GM21367 (cell line): Measurements from ENCODE around the gene DIDO1.

Experiments
- ATAC-seq: cut with Tn5 transposase; IDR thresholded peaks from one replicate; pipeline ENCODE4 v1.9.1; 2021; ENCODE audit not compliant: unreplicated experiment

DIDO1 gene

DNA sequence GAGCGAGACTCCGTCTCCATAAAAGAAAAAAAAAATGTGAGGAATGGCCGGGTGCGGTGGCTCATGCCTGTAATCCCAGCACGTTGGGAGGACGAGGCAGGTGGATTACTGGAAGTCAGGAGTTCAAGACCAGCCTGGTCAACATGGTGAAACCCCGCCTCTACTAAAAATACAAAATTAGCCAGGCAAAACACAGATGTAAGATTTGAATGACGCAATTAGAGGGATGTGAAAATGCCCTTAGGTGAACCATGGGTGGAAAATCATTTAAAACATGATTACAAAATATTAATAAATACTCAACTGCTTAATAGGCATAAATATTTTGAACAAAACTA is 88.5 kb downstream of the DIDO1 start:
- ATAC-seq, result no peak

DNA sequence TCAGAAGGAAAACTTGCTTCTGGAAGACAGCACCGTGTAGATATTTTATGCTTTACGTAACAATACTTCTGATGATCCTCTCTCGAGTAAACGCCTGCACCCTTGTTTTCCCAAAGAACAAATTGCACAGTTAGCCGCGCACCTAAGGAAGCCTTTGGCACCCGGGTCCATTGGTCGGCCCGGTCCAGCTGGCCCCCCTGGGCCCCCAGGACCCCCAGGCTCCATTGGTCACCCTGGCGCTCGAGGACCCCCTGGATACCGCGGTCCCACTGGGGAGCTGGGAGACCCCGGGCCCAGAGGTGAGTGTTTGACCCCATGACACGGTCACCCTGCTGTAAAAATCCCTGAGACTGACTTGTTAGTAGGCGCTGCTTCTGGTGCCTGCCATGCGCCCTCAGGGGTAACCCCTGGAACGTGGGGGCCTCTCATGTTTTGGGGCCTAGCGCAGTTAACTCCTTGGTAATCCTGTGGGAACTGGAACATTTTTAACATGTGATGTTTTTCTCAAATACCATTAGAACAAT is 89.3 kb downstream of the DIDO1 start:
- ATAC-seq, result no peak

DNA sequence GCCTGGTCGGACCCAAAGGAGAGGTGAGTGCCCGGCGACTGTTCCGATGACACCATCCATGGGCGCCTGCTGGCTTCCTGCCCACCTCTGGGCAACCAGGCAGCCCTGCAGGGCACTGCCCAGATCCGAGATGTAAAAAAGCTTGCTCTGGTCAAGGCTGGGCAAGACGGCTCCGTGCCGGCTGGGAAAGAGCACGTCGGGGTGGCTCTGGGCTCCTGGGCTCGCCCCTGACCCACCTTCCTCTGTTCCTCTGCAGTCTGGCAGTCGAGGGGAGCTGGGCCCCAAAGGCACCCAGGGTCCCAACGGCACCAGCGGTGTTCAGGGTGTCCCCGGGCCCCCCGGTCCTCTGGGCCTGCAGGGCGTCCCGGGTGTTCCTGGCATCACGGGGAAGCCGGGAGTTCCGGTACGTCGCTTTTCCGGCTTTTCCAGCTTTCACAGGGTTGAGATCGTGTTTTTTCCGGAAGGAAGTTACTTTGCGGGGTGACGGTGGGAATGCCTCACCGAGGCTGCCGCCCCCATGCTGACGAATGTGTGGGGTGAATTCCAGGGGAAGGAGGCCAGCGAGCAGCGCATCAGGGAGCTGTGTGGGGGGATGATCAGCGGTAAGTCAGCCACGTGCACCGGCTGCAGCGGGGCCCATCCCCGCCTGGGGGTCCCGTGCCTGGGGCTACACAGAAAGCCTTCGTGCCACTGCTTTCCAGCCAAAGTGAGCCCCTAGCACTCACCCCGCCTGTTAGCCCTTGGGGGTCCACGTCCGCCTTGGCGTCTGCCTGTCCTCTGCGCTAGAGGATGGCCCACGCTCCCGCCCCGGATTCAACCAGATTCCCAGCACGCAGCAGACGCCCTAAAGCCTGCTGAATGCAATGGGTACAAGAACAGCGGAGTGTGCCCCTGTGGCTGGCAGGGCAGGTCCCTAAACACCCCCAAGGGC is 90.1 kb downstream of the DIDO1 start:
- no peak for ATAC-seq

DNA sequence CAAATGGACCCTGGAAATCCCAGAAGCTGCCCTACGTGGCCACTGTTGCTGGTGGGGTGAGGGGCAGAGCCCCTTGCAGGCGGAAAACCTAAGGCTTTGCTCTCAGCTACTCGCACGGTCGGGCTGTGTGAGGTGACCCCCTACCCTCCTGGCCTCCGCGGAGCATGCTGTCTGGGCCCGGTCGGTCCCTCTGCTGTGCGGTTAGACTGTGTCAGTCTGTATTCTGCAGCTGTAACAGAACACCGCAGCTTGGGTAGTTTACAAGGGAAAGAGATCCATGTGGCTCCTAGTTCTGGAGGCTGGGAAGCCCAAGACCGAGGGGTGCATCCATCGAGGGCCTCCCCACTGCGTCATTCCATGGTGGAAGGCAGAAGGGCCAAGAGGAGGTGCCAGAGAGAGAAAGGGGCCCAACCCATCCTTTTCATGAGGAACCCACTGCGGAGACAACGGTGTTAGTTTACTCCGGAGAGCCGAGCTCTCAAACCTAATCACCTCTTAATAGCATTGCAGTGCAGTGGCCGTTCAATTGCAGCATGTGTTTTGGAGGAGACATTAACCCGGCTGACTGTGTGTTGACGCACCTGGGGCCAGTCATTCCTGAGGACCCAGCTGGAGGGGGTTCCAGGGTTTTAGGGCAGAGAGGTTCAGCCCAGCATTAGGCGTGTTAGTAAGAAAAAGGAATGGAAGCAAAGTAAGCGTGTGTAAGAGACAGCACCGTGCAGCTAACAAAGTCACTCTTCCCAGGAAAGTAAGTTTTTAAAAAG is 91.2 kb downstream of the DIDO1 start:
- ATAC-seq, result no peak

DNA sequence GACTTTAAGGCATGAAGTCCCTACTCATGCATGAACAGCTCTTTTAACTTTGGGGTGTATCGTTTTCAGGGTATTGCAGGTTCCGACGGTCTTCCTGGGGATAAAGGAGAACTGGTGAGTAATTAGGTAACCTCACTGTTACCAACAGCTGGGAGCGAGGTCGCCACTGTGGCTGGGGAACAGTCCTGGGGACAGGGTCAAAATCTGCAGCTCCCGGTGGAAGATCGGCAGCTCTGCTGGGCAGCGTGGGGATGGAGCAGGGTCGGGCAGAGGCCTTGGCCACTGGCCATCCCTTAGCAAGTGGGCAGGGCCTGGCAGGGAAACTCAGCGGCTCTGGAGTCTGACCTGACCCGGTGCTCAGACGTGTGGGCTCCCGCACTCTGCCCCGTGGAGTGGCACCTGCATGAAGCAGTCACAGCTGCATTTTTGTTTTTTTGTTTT is 93.3 kb downstream of the DIDO1 start:
- ATAC-seq, result no peak

DNA sequence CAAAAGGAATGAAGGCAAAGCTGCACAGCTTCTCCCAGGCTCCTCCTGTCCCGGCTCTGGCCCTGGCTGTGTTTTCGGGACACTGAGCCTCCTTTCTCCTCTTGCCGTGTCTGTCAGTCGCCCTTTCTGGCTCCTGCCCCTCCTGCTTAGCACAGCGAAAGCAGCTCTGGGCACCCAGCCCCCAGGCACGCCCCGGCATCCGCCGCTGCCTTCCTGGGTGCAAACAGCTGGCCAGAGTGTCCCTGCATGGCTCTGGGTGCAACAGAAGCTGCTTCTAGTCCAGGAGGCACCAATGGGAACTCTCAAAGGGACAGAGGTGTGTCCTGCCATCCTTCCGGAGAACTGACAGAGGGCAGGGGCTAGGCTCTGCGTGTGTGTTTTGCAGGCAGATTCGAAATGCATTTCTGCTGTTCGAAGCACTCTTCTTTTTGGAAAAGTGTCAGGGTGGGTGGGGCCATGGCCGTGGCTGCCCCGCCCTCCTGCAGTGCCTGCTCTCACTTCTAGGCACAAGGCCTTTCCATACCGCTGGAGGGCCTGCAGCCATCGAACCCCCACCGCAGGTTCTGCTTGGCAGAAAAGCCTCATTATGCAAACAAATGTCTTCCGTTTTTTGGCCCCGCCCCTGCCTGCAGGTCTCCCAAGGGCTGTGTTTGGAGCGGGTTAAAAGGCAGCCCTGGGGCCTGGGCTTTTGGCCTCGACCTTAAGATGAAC is 93.9 kb downstream of the DIDO1 start:
- no peak for ATAC-seq

DNA sequence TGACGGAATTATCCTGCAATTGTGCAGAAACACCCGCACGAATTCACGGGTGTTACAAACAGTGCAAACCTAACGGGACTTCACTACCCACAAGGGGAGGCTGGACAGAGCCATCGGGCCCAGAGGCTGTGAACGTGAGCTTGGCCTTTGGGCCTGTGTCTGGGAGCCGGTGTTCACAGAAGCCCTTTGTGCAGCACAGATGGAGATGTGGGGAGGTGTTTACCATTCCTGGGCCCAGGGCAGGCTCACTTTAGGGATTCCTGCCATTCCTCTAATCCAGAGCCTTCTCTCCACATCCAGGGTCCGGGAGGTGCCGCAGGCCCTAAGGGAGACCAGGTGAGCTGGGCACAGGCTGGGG is 94.5 kb downstream of the DIDO1 start:
- ATAC-seq, result no peak

DNA sequence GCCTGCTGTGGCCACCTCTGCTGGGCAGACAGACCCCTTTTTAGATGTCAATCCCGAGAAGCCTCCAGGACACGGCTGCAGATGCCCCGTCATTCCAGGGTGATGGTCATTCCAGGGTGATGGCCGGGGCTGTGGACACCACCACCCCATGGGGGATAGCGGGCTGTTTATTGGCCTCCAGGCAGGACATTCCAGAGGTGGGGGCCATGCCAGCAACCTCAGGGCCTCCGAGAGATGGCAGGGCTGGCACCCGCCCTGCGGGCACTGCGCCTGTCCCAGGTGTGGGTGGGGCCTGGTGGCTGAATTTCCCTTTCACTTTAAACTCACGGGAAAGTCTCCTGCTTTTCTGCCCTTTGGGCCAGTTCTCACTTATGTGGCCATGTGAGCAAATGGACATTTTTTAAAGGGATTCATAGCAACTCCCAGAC is 94.9 kb downstream of the DIDO1 start:
- no peak for ATAC-seq

DNA sequence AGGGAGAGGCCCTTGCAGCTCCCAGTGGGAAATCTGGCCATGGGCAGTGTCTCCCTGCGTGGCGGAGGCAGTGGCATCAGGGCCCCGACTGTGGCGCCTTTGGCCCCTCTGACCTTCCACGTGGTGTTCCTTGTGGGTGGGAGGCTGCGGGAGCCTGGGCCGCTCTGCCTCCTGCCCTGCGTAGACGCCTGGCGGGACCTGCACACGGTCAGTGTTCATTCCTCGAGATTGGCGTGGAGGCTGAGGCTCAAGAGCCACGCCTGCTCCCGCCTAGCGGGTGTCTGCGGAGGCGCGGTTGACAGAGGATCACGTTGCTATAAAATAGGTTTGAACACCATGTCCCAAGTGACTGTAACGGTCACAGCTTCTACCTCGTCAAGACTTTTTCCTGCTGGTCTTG is 95.5 kb downstream of the DIDO1 start:
- ATAC-seq, result no peak

DNA sequence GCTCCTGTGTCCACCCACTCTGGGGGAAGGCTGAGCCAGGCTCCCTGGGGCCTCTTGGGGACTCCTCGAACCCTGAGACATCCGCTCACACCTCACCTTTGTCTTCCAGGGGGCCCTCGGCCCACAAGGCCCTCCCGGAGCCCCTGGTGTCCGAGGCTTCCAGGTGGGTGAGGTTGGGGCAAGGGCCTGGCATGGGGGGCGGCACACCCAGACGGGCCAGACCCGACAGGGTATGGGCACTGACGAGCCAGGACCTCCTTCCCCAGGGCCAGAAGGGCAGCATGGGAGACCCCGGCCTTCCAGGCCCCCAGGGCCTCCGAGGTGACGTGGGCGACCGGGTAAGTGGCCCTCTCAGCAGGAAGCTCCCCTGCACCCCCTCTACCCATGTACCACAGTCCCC is 96.1 kb downstream of the DIDO1 start:
- no peak for ATAC-seq

DNA sequence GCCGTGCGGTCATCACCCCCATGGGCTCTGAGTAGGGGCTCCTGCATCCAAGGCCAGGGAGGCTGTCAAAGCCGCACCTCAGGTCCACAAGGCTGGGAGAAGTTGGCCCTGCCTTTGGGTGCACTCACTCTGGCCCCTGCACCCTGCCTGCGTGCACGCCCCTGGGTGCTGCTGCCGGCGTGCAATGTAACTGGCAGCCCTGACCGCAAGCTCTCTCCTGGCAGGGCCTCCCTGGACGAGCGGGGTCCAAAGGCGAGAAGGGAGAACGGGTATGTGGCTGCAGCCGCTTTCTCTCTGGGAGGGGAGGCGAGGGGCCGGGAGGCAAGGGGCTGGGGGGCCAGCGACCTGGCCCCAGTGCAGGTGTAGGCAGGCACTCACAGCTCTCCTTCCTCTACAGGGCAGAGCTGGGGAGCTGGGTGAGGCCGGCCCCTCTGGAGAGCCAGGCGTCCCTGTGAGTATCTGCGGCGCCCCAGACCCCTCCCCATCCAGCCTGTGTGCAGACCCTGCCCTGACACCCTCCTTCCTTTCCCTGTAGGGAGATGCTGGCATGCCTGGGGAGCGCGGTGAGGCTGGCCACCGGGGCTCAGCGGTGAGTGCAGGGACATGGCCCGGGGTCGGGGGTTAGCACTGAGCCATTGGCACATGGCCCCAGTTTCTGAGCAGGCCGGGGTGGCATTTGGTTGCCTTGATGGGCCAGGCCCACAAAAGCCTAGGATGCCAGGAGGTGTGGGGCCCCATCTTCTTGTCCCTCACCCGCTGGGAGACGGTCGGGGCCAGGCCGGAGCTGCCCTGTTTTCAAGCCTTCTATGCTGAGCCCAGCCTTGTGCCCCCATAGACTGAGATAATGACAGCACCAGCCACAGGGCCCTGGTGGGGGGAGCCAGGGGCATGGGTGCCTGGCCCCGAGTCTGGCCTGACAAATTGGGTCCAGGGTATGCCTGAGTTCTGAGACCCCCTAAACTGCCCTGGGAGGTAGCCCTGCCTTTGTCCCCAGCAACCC is 96.8 kb downstream of the DIDO1 start:
- no peak for ATAC-seq

DNA sequence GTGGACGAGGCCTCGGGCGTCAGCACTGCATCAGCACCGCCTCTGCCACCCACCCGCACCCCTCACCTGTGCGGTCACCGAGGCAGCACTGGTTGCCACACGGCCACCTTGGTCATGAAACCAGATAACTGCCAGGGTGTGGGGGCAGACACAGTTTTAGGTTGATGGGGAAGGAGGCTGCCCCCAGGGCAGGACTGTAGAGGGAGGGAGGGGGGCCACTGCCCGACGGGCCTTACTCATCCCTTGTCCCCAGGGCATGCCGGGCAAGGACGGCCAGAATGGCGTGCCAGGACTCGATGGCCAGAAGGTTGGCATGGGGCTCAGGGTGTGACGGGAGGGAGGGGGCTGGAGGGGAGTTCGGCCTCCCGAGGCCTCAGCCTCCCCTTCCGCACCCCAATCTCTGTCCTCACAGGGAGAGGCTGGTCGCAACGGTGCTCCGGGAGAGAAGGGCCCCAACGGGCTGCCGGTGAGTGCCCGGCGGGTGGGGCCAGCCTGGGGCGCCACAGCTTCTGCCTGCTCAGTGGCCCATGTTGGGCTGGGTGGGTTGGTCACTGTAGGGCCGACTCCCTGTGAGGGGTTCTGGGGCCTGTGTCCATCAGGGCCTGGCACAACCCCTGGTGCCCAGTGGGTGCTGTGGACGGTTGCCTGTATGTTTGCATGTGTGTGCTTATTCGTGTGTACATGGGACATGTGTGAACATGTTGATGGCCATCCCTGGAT is 97.6 kb downstream of the DIDO1 start:
- no peak for ATAC-seq

DNA sequence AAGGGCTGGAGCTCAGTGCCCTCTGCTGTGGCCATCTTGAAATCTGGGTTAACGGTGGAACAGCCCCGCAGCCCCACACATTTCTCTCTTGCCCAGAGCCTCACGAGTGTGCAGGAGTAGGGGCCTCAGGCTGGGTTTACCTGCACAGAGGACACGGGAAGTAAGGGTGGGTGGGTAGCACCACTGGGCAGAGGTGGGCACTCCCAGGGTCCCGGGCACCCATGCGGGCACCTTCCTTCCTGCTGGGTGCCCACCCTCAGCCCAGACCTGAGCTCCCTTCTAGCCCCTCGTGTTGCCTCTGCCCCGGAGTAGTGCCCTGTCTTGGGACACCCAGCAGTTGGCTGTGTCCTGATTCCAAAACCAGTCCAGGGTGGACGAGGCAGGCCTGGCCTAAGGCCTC is 98.3 kb downstream of the DIDO1 start:
- ATAC-seq, result no peak
